AG10803 (cell line): ENCODE data around the gene GAL3ST2.

Source experiments
- DNase-seq: peaks from one replicate; pipeline ENCODE4 v3.0.0; 2010; ENCODE audit warnings: low read depth
- H3K4me3 ChIP-seq: 2 replicates; pipeline ENCODE4 v1.5.1; 2011; ENCODE audit warnings: mild to moderate bottlenecking, low read length, control low read depth
- TF ChIP-seq, protein P1 (sequence below): conservative IDR thresholded peaks from 2 replicates; pipeline ENCODE4 v1.5.1; 2011; ENCODE audit warnings: mild to moderate bottlenecking, low read length, control low read depth, inconsistent platforms

The GAL3ST2 gene

DNA sequence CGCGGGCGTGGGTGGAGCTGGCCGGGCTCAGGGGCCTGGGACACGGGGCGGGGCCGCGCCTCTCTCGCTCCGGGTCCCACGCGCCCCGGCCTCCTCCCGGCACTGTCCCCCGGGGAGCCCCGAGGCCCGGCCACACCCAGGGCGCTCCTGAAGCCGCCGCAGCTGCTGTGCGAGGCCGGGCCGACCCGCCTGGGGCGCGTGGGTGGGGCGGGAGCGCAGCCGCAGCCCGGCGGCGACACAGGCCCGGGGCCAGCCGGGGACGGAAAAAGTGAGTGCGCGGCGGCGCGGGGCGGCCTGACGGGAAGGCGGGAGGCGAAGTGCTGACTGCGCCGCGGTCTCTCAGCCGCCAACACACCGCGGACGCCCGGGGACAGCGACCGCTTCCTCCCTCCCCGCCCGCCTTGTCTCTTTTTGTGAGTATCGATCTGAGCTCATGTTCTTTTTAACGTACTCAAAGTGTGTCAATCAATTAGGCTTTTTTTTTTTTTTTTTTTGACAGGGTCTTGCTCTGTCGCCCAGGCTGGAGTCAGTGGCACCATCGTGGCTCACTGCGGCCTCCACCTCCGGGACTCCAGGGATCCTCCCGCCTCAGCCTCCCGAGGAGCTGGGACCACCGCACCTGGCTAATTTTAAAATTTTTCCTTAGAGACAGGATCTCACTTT, 67.6 kb downstream of the GAL3ST2 start:
- peak; percentile 26 for DNase-seq
- TF ChIP-seq, protein P1, sequence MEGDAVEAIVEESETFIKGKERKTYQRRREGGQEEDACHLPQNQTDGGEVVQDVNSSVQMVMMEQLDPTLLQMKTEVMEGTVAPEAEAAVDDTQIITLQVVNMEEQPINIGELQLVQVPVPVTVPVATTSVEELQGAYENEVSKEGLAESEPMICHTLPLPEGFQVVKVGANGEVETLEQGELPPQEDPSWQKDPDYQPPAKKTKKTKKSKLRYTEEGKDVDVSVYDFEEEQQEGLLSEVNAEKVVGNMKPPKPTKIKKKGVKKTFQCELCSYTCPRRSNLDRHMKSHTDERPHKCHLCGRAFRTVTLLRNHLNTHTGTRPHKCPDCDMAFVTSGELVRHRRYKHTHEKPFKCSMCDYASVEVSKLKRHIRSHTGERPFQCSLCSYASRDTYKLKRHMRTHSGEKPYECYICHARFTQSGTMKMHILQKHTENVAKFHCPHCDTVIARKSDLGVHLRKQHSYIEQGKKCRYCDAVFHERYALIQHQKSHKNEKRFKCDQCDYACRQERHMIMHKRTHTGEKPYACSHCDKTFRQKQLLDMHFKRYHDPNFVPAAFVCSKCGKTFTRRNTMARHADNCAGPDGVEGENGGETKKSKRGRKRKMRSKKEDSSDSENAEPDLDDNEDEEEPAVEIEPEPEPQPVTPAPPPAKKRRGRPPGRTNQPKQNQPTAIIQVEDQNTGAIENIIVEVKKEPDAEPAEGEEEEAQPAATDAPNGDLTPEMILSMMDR, result no peak
- H3K4me3 ChIP-seq, result peak overlapping the region; percentile 41

DNA sequence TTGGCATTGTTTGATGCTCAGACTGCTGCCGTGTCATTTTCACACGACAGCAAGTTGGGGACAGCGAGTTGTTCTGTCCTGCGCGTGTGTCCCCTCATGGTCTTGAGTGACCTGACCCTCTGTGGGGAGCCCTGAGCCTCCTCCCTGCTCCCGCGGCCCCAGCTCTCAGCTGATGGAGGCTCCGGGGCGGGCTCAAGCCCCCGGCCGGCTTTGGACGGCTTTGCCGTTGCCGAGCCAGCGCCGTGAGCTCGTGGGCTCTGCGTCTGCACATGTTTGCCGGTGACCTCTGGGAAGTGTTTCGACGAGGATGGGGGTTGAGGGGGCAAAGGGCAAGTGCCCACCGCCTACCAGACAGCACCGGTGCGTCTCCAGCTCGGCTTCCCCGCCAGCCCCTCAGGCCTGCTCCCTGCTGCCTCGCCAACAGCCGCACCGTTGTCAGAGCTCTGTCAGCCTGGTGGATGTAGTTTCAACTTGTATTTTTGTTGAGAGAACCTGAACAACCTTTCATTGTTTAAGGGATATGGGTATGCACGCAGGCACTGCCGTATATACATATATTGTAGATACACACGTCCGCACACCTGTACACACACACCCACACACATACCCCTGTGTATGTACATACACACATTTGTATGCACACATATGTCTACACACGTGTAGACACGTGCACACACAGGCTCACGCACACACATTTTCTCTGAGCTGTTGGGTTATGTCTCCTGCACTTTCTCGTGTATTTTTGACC, 68.4 kb downstream of the GAL3ST2 start:
- TF ChIP-seq, protein P1, result no peak
- no peak overlapping the region for H3K4me3 ChIP-seq
- no peak for DNase-seq

- no peak overlapping the region for H3K4me3 ChIP-seq
- TF ChIP-seq, protein P1, result no peak
- no peak for DNase-seq
Observed at GRCh38 chr2:241846406-241846805, 69.8 kb downstream of the GAL3ST2 start.

- H3K4me3 ChIP-seq, result no peak overlapping the region
- no peak for DNase-seq
- TF ChIP-seq, protein P1, result no peak
Observed at GRCh38 chr2:241848761-241849615, 72.4 kb downstream of the GAL3ST2 start.

DNA sequence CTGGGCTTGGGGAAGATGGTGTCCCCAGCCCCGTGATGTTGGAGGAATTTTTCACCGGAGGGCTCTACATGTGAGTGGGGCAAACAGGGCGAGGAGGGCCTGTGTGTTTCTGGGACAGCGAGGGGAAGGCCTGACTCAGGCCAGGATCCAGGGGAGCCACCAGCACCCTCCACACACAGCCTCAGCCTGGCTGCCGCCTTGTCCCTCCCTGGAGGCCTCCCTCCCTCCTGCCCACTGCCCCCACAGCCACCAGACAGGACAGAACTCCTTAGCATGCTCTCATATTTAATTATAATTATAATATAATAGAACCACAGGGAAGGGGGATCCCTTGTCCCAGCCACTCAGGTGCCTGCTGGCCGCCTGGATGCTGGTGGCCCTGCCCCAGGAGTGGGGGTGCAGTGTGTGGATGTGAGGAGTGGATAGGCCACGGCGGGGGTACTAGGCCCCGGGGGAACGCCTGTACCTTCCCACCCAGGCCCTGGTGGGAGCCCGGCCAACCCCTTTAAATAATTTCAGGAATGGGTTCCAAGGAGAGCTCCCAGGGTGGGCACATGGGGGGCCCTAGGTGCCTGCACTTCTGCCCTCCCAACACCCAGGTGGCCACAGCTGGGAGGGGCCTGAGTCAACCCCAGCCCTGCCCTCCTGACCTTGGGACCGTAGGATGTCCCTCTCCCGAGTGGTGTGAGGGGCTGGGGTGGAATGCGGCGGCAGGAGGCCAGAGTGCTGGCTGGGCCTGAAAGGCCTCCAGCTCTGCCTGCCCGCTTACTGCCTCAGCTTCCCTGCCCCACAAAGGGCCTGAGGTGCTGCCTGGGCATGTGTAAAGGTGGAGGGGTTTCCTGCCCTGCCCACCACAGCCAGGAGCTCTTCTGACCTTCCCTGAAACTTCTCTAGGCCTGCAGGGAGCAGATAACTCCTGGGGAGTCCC, 73.3 kb downstream of the GAL3ST2 start:
- no peak overlapping the region for H3K4me3 ChIP-seq
- no peak for DNase-seq
- TF ChIP-seq, protein P1, result no peak

- H3K4me3 ChIP-seq, result no peak overlapping the region
- no peak for DNase-seq
- TF ChIP-seq, protein P1, result no peak
Observed at GRCh38 chr2:241850544-241851324, 74.1 kb downstream of the GAL3ST2 start.
